CD4-positive, alpha-beta T cell treated with Interleukin-17A for 4 hours (primary cell): ENCODE data around the gene PTPRM.

ENCODE experiments used
- DNase-seq: peaks from one replicate; pipeline ENCODE4 v3.0.0-alpha.2; 2020; ENCODE audit warnings: mixed read lengths

Gene PTPRM

GRCh38 chr18:7676253-7676873 is 109.2 kb downstream of the PTPRM start:
- DNase-seq, result no peak

GRCh38 chr18:7677001-7677400 is 109.9 kb downstream of the PTPRM start:
- DNase-seq, result no peak

DNA sequence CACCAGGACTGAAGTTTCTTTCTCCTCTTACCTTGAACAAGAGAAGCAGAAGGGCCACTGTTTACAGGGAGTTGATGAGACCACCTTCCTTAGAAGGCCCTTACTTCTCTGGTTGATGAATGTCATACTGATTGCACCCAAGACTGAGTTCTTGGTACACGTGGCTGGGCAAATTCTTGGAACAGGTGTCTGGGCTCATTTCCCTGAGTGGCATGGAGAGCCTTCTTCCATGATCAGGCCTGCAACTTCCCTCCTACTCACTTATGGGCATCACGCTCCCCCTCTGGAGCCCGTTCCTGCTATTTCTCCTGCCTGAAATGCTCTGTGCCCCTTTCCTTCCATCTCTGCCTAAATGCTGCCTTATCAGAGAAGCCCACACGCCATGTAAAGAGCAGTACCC is 110.3 kb downstream of the PTPRM start:
- DNase-seq, result no peak

DNA sequence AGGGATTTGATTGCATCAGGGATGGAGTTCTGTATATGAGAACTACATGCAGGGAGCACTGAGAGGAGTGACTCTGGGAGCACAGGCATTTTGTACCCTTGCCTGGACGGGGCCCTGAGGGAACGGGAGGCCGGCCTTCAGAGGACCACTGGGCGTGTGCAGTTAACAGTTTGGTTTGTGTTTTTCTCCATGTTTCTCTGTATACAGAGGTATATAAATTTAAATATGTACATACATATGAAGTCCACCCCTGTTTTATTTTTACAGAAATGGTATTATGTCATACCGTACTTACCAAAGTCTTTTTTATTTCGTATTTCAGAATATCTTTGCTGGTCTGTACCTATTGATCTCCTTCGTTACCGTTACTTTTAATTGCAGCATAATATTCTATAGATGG is 111.3 kb downstream of the PTPRM start:
- no peak for DNase-seq

DNA sequence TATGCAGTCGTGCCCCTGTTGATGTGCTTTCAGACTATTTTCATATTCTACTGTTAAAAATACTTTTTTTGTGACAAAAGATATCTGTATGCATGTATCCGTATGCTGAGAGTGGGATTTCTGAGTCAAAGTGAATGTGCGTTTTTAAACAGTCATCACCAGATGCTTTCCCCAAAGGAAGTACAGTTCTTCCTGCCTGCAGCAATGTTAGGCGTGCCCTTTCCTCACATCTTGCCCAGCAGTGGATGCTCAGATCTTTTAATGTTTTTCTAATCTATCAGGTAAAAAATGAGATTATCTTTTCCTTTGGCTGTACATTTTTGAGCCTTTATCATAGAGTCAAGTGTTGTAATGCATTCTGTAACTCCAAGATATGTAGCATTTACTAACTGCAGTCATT is 111.7 kb downstream of the PTPRM start:
- no peak for DNase-seq

DNA sequence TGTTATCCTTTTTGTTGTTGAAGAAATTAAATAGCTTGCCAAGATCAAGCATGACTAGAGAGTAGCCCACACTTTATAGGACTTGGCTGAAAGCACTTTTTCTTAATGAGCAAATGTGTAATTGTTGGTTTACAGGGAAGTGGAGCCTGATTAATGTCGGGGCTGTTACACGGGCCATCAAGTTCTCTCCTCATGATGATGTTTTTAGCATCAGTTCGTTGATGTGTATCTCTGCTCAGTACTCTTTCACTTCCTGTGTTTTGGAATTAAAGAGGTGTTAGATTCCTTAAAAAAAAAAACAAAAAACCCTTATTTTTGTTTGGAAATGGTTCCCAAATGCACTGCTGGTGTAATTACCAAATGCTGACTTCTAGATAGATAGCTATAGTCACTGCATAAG is 114.2 kb downstream of the PTPRM start:
- DNase-seq, result no peak

- no peak for DNase-seq
Measured at GRCh38 chr18:7682321-7682720, 115.2 kb downstream of the PTPRM start.

DNA sequence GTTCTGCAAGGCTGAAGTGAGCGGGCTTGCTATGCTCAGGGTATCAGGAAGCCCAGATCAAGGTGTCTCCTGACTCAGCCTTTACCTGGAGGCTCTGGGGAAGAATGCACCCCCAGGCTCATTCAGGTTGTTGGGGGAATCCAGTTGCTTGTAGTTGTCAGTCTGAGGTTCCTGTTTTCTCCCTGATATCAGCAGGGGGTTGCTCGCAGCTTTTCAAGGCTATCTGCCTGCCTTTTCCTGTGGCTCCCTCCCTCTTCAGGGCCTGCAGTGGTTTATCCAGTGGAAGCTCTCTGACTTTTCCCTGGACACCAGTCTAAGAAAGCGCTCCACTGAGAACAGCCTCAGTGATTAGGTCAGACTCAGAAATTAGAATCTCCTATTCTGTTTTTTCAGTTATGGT is 116.6 kb downstream of the PTPRM start:
- no peak for DNase-seq

DNA sequence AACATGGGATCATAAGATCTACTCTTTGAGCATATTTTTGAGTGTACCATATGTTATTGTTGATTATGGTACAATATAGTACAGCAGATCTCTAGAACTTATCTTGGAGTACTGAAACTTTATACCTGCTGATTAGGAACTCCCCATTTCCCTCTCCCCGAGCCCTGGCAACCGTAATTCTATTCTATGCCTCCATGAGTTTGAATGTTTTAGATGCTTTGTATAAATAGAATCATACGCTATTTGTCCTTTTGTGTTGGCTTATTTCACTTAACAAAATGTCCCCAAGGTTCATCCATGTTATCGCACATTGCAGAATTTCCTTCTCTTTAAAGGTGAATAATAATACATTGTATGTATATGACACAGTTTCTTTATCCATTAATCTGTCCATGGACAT is 117.2 kb downstream of the PTPRM start:
- DNase-seq, result no peak

DNA sequence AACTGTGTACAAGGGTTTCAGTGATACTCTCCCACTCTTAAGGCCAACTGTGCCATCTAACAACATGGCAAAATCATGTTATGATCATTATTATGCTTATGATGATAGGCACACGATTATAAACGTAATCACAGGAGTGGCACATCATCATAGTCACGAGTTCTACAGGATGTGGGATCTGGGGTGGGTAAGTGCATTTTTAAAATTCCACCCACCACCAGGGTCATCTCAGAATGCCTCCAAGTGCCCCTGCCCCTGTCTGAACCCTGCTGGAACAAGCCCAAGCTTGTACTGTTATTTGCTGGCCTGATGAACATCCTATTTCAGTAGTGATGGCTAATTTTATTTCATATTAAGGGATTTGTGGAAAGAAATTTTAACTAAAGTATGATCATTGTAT is 117.8 kb downstream of the PTPRM start:
- DNase-seq, result no peak

DNA sequence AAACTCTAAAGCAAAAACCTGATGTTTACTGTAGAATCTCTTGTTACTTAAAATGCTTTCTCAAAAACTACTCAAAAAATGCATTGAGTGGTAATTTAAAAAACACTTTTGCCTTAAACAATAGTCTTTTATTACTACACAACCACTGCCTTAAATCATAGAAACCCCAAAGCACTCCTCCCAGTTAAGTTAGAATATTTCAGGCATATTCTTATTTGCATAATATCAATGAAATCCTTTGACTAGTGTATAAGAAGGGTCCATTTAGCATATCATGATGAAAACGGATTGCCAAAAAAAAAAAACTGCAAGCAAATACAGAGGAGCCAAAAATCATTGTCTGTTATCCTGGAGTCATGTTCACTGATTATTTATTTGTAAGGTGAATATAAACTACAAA is 119.2 kb downstream of the PTPRM start:
- no peak for DNase-seq

DNA sequence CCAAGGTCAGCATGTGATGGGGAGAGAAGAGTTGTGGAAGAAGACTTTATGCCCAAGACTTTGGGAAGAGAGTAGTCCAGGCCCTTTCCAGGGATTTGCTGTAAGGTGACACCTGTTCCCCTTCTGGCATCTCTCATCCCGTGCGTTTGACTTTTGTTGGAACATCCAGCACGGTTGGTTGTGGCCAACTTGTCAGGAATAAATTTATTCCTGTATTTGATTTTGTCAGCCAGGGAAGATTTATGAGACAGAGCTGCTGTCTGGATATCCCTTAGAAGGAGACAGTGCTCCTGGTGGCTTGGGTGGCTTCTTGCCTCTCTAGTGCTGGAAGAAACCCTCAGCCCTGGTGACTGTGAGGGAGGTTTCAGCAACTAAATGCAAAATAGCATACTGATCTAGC is 121.5 kb downstream of the PTPRM start:
- DNase-seq, result no peak

DNA sequence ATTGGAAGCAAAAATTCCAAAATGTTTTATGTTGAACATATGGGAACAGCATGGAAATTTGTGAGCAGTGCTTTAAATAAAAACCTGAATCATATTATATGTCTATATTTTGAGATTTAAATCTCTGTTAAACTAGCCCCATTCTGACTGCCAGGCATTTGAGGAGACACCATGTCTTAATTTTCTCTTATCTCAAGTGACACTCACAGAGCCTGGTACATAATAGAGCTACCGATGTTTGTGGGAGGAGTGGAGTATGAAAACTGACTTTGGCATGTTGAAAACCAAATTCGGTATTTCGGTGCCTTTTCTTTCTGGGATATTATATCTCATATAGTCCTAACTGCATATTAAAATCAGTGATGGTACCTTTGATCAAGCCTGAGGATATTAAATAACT is 124.1 kb downstream of the PTPRM start:
- DNase-seq, result no peak

DNA sequence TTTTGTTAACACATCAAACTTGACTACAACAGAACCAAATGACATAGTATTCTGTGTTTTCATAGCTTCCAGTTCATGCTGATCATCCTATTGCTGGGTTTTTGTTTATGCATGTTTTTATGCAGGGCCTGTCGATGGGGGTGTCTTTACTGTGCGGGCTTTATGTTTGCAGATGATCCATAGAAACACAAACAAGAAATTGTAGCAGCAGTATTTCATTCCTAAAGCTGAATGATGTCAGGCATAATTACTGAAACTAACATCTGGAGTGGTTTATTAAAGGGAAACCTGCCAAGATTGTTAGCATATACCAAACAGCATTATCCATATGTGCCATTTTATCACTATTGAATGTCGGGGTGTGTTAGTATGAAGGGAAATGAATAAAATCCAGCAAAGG is 129.7 kb downstream of the PTPRM start:
- DNase-seq, result no peak

- DNase-seq, result no peak
Measured at GRCh38 chr18:7697306-7697705, 130.2 kb downstream of the PTPRM start.

GRCh38 chr18:7711495-7711894 is 144.4 kb downstream of the PTPRM start:
- DNase-seq, result no peak

- no peak for DNase-seq
Measured at GRCh38 chr18:7720395-7720794, 153.3 kb downstream of the PTPRM start.

GRCh38 chr18:7721532-7721931 is 154.4 kb downstream of the PTPRM start:
- DNase-seq, result no peak

DNA sequence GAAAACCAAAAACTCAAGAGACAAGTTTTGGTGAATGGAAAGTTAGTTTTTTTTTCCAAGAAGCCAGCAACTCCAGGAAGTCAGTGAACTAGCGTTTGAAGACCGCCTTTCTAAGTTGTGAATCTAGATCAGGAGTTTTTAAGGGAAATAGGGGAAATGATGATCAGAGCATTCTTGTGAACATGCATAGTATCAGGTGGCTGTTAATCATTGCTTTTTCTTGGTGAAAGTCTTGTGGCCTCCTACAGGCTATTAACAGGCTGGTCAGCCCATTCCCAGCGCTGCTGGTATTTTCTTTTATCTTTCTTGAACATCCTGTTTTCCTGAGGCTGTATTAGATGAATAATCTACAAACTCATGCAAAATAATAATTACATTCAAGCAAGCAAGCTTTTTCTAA is 155.8 kb downstream of the PTPRM start:
- no peak for DNase-seq

GRCh38 chr18:7723558-7723957 is 156.4 kb downstream of the PTPRM start:
- DNase-seq, result no peak

- DNase-seq, result no peak
Measured at GRCh38 chr18:7725473-7725872, 158.4 kb downstream of the PTPRM start.

DNA sequence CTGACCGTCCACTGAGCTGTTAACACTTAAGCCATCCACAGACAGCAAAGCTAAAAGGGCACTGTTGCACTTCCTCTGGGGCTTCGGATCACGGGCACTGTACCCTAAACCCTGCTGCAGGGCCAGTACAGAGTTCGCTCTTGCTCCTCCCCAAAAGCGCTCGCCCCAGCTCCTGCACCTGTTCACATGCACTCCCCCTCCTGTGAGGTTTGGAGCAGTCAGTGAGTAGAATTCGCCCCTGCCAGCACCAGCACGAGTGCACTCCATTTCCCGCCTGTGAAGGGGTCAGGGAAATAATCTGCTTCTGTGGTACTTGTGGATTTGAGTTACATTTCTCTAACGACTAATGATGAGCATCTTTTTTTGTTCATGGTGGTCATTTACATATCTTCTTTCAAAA is 158.8 kb downstream of the PTPRM start:
- no peak for DNase-seq

GRCh38 chr18:7726522-7726921 is 159.4 kb downstream of the PTPRM start:
- no peak for DNase-seq

- DNase-seq, result no peak
Measured at GRCh38 chr18:7727361-7728076, 160.4 kb downstream of the PTPRM start.

DNA sequence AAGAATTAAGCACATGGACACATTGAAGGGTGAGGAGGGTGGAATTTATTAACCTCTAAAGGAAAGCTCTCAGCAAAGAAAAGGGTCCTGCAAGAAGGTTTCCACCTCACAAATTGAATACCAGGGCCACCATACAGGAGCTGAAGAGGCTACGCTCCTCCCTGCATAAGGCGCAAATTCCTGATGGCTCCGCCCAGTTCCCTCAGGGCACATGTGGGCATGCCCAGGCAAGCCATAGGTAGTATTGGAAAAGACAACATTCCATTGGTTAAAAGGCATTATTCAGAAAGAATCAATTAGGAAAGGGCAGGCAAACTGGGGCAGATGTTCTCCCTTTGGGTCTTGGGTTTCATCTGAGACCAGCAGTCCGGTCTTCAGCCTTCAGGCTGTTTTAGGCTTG is 161.2 kb downstream of the PTPRM start:
- DNase-seq, result no peak
